Esophagus muscularis mucosa (tissue), 4 donors: Measurements from ENCODE around the gene CXXC5.

Experiments used
- CTCF ChIP-seq, 3 experiments: fragments of 200-600 bp in 2 of 3; fragments of 450-650 bp in 1 of 3; sonication (generic) in 2 of 3; IDR thresholded peaks; one replicate each; pipeline ENCODE4 v1.5.1; 2017 to 2019; ENCODE audit warnings: antibody characterized with exemption in 3 of 3, mild to moderate bottlenecking in 2 of 3, moderate library complexity in 1 of 3
- EP300 ChIP-seq: sonication (generic); formaldehyde crosslinking; IDR thresholded peaks from one replicate; pipeline ENCODE4 v1.6.1; 2017; ENCODE audit warnings: antibody characterized with exemption
- POLR2A ChIP-seq: fragments of 450-650 bp; IDR thresholded peaks from one replicate; pipeline ENCODE4 v1.6.1; 2017; ENCODE audit warnings: antibody characterized with exemption, moderate library complexity, mild to moderate bottlenecking, low read depth

DNA sequence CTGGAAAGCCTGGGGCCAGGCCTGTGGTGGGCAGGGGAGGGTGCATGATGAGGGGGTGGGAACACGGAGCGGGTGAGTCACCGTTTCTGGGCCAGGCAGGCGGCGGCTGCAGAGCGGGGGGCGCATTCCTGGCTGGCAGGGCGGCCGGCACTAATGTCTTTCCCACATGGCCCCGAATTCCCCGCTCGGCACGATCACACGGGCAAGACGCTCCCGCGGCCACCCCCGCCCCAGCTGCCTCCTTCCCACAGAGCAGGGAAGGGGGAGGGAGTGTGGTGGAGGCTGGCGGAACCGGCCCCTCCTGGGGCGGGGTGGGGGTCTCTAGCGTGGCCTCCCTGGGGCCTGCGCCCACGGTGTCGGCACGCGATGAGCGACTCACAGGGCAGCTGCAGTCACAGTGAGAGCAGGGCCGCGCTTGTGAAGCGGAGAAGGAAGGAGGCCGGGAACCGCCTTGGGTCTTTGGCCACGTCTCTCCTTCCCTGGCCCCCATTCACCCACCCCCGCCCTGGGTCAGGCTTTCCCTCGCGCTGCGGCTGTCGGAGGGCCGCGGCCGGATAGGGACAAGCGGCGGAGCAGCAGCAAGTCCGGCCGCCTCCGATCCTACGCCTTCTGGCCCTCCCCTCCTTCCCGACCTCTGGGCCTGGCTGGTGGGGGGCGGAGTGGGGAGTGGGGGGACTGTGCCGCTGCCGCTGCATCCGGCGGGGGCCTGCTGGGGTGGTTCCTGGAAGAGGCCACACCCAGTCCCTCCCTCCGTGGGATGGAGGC lies 48.9 kb downstream of the CXXC5 start:
- no peak for TF ChIP-seq EP300
- TF ChIP-seq POLR2A: no peak
- no peak for TF ChIP-seq CTCF (IDR thresholded peaks at IDR 0.05)
